ENCODE results near the gene TOX3.

Gene TOX3

DNA sequence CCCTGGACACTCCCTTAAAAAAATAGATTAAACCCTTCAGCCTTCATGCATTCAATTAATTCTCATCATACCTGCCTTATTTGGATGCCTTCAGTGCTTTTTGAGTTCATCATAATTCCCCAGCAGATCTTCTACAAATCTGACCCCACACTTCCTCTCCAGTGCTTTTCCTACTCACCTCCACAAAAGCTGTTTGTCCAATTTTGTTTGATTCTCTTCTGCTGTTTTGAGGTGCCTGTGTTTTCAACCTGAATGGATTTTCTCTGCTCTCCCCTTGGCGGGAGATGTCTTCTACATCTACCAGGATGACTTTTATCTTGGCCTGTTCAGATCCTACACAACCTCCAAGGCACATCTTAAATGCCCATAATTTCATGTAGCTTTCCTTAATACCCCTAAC is 112.7 kb downstream of the TOX3 start:
- no peak overlapping the region for H3K27ac ChIP-seq
- TF ChIP-seq, protein P1, sequence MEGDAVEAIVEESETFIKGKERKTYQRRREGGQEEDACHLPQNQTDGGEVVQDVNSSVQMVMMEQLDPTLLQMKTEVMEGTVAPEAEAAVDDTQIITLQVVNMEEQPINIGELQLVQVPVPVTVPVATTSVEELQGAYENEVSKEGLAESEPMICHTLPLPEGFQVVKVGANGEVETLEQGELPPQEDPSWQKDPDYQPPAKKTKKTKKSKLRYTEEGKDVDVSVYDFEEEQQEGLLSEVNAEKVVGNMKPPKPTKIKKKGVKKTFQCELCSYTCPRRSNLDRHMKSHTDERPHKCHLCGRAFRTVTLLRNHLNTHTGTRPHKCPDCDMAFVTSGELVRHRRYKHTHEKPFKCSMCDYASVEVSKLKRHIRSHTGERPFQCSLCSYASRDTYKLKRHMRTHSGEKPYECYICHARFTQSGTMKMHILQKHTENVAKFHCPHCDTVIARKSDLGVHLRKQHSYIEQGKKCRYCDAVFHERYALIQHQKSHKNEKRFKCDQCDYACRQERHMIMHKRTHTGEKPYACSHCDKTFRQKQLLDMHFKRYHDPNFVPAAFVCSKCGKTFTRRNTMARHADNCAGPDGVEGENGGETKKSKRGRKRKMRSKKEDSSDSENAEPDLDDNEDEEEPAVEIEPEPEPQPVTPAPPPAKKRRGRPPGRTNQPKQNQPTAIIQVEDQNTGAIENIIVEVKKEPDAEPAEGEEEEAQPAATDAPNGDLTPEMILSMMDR (conservative IDR thresholded peaks at IDR 0.05) = no peak

DNA sequence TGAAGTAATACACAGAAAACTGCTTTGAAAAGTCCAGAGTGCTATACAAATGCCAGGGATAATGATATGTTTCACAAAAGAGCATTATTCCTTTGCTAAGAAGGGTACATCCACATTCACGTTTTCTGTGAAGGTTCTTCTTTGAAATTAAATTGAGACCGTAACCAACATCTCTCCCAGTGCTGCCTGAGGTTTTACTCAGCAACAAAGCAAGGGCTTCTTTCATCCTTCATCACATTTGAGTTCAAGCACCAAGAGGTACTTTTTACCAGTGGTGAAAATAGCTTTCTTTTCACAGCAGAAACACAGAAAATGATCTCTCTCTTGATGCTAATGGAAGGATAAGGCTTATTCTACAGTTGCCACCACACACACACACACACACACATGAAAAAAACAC is 113.3 kb downstream of the TOX3 start:
- TF ChIP-seq, protein P1 (conservative IDR thresholded peaks at IDR 0.05) = no peak
- no peak overlapping the region for H3K27ac ChIP-seq

DNA sequence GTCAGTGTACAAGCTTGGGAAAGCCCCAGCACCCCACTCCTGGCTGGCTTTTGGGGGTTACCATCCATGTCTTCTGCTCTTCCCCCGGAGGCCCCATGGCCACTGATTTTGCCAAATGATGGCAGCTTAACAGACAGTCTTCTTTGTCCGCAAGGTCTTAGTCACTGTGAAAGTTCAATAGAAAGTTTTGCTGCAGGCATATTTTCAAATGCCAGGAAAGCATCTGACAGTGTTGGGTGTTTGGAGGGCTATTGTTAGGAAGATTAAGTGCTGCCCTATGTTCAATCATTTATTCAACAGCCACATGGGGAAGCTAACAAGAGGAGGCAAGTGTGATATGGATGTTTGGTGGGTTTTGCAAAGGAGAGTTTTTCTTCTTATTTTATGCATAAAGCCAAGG is 122.4 kb downstream of the TOX3 start:
- H3K27ac ChIP-seq = no peak overlapping the region
- TF ChIP-seq, protein P1 (conservative IDR thresholded peaks at IDR 0.05) = no peak

DNA sequence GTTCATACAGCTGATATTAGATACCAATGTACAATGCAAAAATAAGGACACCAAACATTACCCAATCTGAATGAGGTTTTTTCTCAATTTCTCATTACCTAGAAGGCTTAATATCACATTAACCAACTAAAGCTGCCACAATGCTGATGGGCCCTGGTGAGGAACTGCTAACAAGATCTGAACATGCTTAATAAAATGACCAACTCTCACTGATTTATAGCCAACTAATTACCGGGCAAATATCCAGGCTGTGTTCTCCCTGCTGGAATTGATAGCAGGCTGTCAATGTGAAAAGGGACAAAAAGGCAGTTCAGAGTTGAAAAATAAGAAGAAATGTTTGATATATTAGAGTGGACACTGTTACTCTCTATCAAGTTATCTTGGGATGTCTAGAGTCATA is 124.6 kb downstream of the TOX3 start:
- no peak overlapping the region for H3K27ac ChIP-seq
- TF ChIP-seq, protein P1 (conservative IDR thresholded peaks at IDR 0.05) = no peak

DNA sequence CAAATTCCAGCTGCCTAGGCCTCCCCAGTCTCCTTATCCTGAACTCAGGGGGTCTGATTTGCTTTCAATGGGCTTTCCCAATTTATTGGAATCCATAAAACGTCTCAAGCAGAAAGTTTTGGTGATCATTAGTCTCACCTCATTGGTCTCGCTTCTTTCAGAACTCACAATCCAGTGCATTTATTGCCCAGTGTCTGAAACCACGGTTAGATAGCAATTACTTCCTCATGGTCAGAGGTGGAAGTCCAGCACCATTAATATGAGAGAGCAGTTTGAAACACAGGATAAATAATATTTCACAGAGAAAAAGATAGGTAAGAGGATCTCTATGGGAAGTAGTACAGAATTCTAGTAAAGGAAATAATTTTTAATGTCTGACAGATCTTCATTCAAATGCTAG is 128.7 kb downstream of the TOX3 start:
- H3K27ac ChIP-seq = no peak overlapping the region
- TF ChIP-seq, protein P1 (conservative IDR thresholded peaks at IDR 0.05) = no peak

DNA sequence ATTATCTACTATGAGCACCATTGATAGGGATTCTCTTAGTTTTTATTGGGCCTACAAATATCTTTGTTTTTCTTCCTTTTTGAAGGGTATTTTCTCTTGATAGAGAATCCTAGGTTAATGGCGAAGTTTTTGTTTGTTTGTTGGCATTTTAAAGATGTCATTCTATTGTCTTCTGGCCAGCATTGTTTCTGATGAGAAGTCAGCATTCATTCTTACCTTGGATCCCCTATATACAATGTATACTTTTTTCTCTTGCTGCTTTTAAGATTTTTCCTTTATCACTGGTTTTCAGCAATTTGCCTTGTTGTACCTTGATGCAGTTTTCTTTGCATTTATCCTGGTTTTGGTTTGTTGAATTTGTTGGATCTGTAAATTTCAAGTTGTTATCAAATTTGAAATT is 130.1 kb downstream of the TOX3 start:
- TF ChIP-seq, protein P1 (conservative IDR thresholded peaks at IDR 0.05) = no peak
- H3K27ac ChIP-seq = no peak overlapping the region

DNA sequence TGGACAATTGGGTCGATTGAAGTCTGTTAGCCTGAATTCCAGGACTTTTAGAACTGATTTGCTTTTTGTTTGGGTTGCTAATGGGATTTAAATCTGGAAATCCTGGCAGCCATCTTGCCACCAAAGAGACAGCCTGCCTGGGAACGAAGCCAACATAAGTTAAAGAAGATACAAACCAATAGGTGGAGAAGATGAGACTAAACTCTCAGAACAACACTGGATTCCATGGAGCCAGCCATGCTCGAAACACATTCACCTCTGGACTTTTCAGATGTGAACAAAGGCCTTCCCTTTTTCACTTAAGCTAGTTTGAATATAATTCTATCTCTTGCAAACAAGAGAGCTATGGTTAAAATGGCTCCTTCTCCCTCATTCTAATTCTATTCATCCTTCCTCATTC is 135.9 kb downstream of the TOX3 start:
- no peak overlapping the region for H3K27ac ChIP-seq
- TF ChIP-seq, protein P1 (conservative IDR thresholded peaks at IDR 0.05) = no peak

Data from VCaP (cell line).